H1 (cell line): ENCODE measurements around the gene TGFB2. TPM values are rescaled to one million over a fixed set of nuclear protein-coding genes. Genes with fewer than 3 reads are reported as not detected.
A peak's percentile ranks its signal among the peaks of the same experiment; 100 is the strongest.

Source experiments
- CTCF ChIA-PET: fragments of 300-600 bp; sonication (Branson Sonifier 250); formaldehyde crosslinking; loops from one replicate; lab custom pipeline; 2021; ENCODE audit not compliant: partially characterized antibody; lab: Charles Lee
- POLR2A ChIA-PET: fragments of 300-600 bp; sonication (Branson Sonifier 250); formaldehyde crosslinking; loops from one replicate; lab custom pipeline; 2021; ENCODE audit warnings: inconsistent platforms; ENCODE audit not compliant: partially characterized antibody; lab: Charles Lee
- DNase-seq, 2 experiments: peaks; one replicate each; pipeline versions ENCODE4 v3.0.0 to v3.0.0-alpha.2; 2010 to 2022; ENCODE audit warnings: low spot score in 2 of 2, low read depth in 1 of 2, mixed read lengths in 1 of 2
- FAIRE-seq: peaks from 2 replicates; lab custom pipeline; 2011; peaks lifted over from hg19 to GRCh38; lab: Jason Lieb, UNC
- H2AFZ ChIP-seq: 2 replicates; pipeline ENCODE4 v1.8.1; 2012; ENCODE audit warnings: low read length, inconsistent platforms
- H2AK5ac ChIP-seq: 2 replicates; pipeline ENCODE4 v1.6.1; 2013; ENCODE audit warnings: low read depth, low read length
- H2BK120ac ChIP-seq: replicated peaks from 2 replicates; pipeline ENCODE3; 2013; ENCODE audit warnings: low read depth, low read length, inconsistent platforms
- H2BK12ac ChIP-seq: 2 replicates; pipeline ENCODE4 v1.6.1; 2013; ENCODE audit warnings: low read depth, low read length
- H2BK15ac ChIP-seq: 2 replicates; pipeline ENCODE4 v1.6.1; 2013; ENCODE audit warnings: low read length
- H2BK20ac ChIP-seq: 2 replicates; pipeline ENCODE4 v1.6.1; 2013; ENCODE audit warnings: low read length
- H2BK5ac ChIP-seq: 2 replicates; pipeline ENCODE4 v1.6.1; 2013; ENCODE audit warnings: low read depth, low read length
- H3K14ac ChIP-seq: 2 replicates; pipeline ENCODE4 v1.6.1; 2013; ENCODE audit warnings: inconsistent platforms; ENCODE audit not compliant: insufficient read length
- H3K18ac ChIP-seq: 2 replicates; pipeline ENCODE4 v1.6.1; 2013; ENCODE audit warnings: low read length; ENCODE audit errors: extremely low read depth
- H3K23ac ChIP-seq: 2 replicates; pipeline ENCODE4 v1.6.1; 2013; ENCODE audit warnings: inconsistent platforms; ENCODE audit not compliant: insufficient read length
- H3K23me2 ChIP-seq: 2 replicates; pipeline ENCODE4 v1.6.1; 2013; ENCODE audit warnings: low read depth, low read length
- H3K27ac ChIP-seq: 2 replicates; pipeline ENCODE4 v1.6.1; 2011; ENCODE audit warnings: low read depth, low read length, inconsistent platforms
- H3K27me3 ChIP-seq, 4 experiments: replicated peaks in 1 of 4; 1 replicate in 1 of 4; 2 replicates in 3 of 4; pipeline versions ENCODE4 v1.6.1 to v1.8.1; 2011 to 2013; ENCODE audit warnings: low read length in 3 of 4, mild to moderate bottlenecking in 3 of 4, inconsistent platforms in 2 of 4, mixed read lengths in 2 of 4, moderate library complexity in 1 of 4; ENCODE audit not compliant: control insufficient read depth in 3 of 4, insufficient read depth in 3 of 4; ENCODE audit errors: extremely low read depth in 1 of 4
- H3K36me3 ChIP-seq, 4 experiments: 2 replicates each; pipeline versions ENCODE4 v1.6.1 to v1.8.1; 2011 to 2013; ENCODE audit warnings: mild to moderate bottlenecking in 4 of 4, low read length in 3 of 4, moderate library complexity in 2 of 4, control low read depth in 1 of 4, inconsistent platforms in 1 of 4; ENCODE audit not compliant: insufficient read depth in 4 of 4, control insufficient read depth in 2 of 4
- H3K4ac ChIP-seq: replicated peaks from 2 replicates; pipeline ENCODE3; 2013; ENCODE audit warnings: low read length, low read depth, mixed read lengths, inconsistent platforms; ENCODE audit not compliant: insufficient read length
- H3K4me1 ChIP-seq, 4 experiments: replicated peaks in 1 of 4; 1 replicate in 1 of 4; 2 replicates in 3 of 4; pipeline versions ENCODE4 v1.6.1 to v1.8.1; 2011 to 2013; ENCODE audit warnings: low read length in 3 of 4, inconsistent platforms in 2 of 4, mixed read lengths in 1 of 4; ENCODE audit not compliant: insufficient read depth in 4 of 4, control insufficient read depth in 3 of 4
- H3K4me2 ChIP-seq, 2 experiments: 2 replicates each; pipeline versions ENCODE4 v1.6.1 to v1.8.1; 2011 to 2013; ENCODE audit warnings: low read depth in 2 of 2, low read length in 2 of 2, control low read depth in 1 of 2, inconsistent platforms in 1 of 2, mild to moderate bottlenecking in 1 of 2; ENCODE audit not compliant: insufficient read depth in 1 of 2
- H3K4me3 ChIP-seq, 4 experiments: fragments of 200-600, 300-600 bp in 1 of 4; sonication (generic), shearing (Covaris generic), sonication (Bioruptor Twin) in 1 of 4; 2 replicates each; pipeline versions ENCODE4 v1.5.1 to v1.8.1; 2011 to 2016; ENCODE audit warnings: low read length in 4 of 4, low read depth in 3 of 4, control low read depth in 2 of 4, inconsistent platforms in 2 of 4, mild to moderate bottlenecking in 2 of 4, mixed read lengths in 1 of 4, moderate library complexity in 1 of 4; ENCODE audit not compliant: insufficient read depth in 2 of 4; ENCODE audit errors: extremely low read depth in 1 of 4
- H3K56ac ChIP-seq: replicated peaks from 2 replicates; pipeline ENCODE3; 2013; ENCODE audit warnings: low read depth, mild to moderate bottlenecking, mixed read lengths, low read length, inconsistent platforms; ENCODE audit not compliant: insufficient read length
- H3K79me1 ChIP-seq: 2 replicates; pipeline ENCODE4 v1.6.1; 2013; ENCODE audit warnings: low read depth, low read length, control low read depth
- H3K79me2 ChIP-seq, 2 experiments: 2 replicates each; pipeline versions ENCODE4 v1.6.1 to v1.8.1; 2012 to 2013; ENCODE audit warnings: low read length in 2 of 2, mild to moderate bottlenecking in 2 of 2, inconsistent platforms in 1 of 2; ENCODE audit not compliant: insufficient read depth in 2 of 2, control insufficient read depth in 1 of 2
- H3K9ac ChIP-seq, 4 experiments: replicated peaks in 1 of 4; 1 replicate in 1 of 4; 2 replicates in 3 of 4; pipeline versions ENCODE4 v1.6.1 to v1.8.1; 2011 to 2013; ENCODE audit warnings: low read depth in 3 of 4, low read length in 3 of 4, control low read depth in 2 of 4, mild to moderate bottlenecking in 2 of 4, moderate library complexity in 2 of 4, inconsistent platforms in 1 of 4; ENCODE audit errors: extremely low read depth in 1 of 4
- H3K9me3 ChIP-seq, 2 experiments: 2 replicates each; pipeline versions ENCODE4 v1.6.1 to v1.8.1; 2012 to 2013; ENCODE audit warnings: mild to moderate bottlenecking in 2 of 2, moderate library complexity in 2 of 2, control low read depth in 1 of 2, inconsistent platforms in 1 of 2, low read depth in 1 of 2, low read length in 1 of 2, mixed read lengths in 1 of 2; ENCODE audit not compliant: insufficient read depth in 2 of 2
- H4K20me1 ChIP-seq, 2 experiments: replicated peaks in 1 of 2; 2 replicates each; pipeline versions ENCODE3 to v1.8.1; 2011 to 2013; ENCODE audit warnings: inconsistent platforms in 2 of 2, low read length in 2 of 2, mild to moderate bottlenecking in 1 of 2; ENCODE audit not compliant: insufficient read depth in 2 of 2, control insufficient read depth in 1 of 2
- H4K5ac ChIP-seq: 2 replicates; pipeline ENCODE4 v1.6.1; 2013; ENCODE audit warnings: low read length, low read depth, mixed read lengths, inconsistent platforms; ENCODE audit not compliant: insufficient read length
- H4K8ac ChIP-seq: 2 replicates; pipeline ENCODE4 v1.8.0; 2013; ENCODE audit warnings: mild to moderate bottlenecking, moderate library complexity, low read length, inconsistent platforms; ENCODE audit not compliant: insufficient read depth; ENCODE audit errors: extremely low read depth
- H4K91ac ChIP-seq: replicated peaks from 2 replicates; pipeline ENCODE3; 2013; ENCODE audit warnings: low read length, mixed read lengths, inconsistent platforms; ENCODE audit not compliant: insufficient read length
- BCL11A ChIP-seq, 2 experiments: IDR thresholded peaks; one replicate each; pipeline ENCODE4 v1.6.1; 2011; ENCODE audit warnings: low read depth in 2 of 2, low read length in 2 of 2, mild to moderate bottlenecking in 2 of 2
- RAD21 ChIP-seq, 2 experiments: IDR thresholded peaks in 1 of 2; conservative IDR thresholded peaks in 1 of 2; 2 replicates each; pipeline ENCODE4 v1.6.1; 2011; ENCODE audit warnings: low read depth in 2 of 2, low read length in 2 of 2, improper control_type of control experiment in 1 of 2, inconsistent platforms in 1 of 2, mild to moderate bottlenecking in 1 of 2, moderate library complexity in 1 of 2
- SP1 ChIP-seq: IDR thresholded peaks from 2 replicates; pipeline ENCODE4 v1.6.1; 2011; ENCODE audit warnings: low read depth, low read length
- SP4 ChIP-seq: IDR thresholded peaks from 2 replicates; pipeline ENCODE4 v1.6.1; 2012; ENCODE audit warnings: low read length, inconsistent platforms
- WGBS, 2 experiments: shearing (Covaris generic) in 1 of 2; methylation state at CpG; one replicate each; pipeline versions ENCODE4 v1.1.6 to v1.1.7; 2013 to 2015; ENCODE audit warnings: low lambda C conversion rate in 2 of 2, mixed read lengths in 2 of 2, inconsistent platforms in 1 of 2, low coverage in 1 of 2, missing lambda C conversion rate in 1 of 2; ENCODE audit not compliant: insufficient replicate concordance in 2 of 2, insufficient coverage in 1 of 2, insufficient read length in 1 of 2; ENCODE audit errors: extremely low coverage in 1 of 2, missing lambda C conversion rate in 1 of 2; 5-methylcytosine and 5-hydroxymethylcytosine counted together
- polyA plus RNA-seq, 7 experiments: library from polyadenylated mRNA; depleted of rRNA in 3 of 7; stranded (reverse) in 5 of 7; unstranded in 2 of 7; fragments of >200 nt in 5 of 7; fragments of 200-250 nt in 2 of 7; gene quantifications; 1 replicate in 5 of 7; 2 replicates in 1 of 7; 4 replicates in 1 of 7; pipeline versions ENCODE4 v1.2.1 to v1.2.3, GENCODE V29; 2011 to 2013; ENCODE audit warnings: missing spikeins in 2 of 7, mixed read lengths in 2 of 7
- total RNA-seq: library from RNA; stranded (reverse); fragmentation: NEBNext Ultra II Directional; extraction: Animal tissue kit (Norgen Biotek cat#: 25700); gene quantifications from 2 replicates; pipeline ENCODE4 v1.2.1, GENCODE V29; 2021
- TF ChIP-seq, protein P1 (sequence below), 3 experiments: IDR thresholded peaks; 1 replicate in 2 of 3; 2 replicates in 1 of 3; pipeline versions ENCODE4 v1.5.1 to v1.6.1; 2011; ENCODE audit warnings: low read length in 3 of 3, mild to moderate bottlenecking in 3 of 3, inconsistent platforms in 2 of 3, low read depth in 1 of 3, moderate library complexity in 1 of 3; ENCODE audit not compliant: insufficient read depth in 1 of 3; ENCODE audit errors: control extremely low read depth in 1 of 3

TGFB2 gene
- total and polyA plus RNA-seq, 2 of the 8 experiments (the other 6 are each of a cell fraction or from before 2014, with no cell fraction given) = 0.26 to 0.84 TPM

DNA sequence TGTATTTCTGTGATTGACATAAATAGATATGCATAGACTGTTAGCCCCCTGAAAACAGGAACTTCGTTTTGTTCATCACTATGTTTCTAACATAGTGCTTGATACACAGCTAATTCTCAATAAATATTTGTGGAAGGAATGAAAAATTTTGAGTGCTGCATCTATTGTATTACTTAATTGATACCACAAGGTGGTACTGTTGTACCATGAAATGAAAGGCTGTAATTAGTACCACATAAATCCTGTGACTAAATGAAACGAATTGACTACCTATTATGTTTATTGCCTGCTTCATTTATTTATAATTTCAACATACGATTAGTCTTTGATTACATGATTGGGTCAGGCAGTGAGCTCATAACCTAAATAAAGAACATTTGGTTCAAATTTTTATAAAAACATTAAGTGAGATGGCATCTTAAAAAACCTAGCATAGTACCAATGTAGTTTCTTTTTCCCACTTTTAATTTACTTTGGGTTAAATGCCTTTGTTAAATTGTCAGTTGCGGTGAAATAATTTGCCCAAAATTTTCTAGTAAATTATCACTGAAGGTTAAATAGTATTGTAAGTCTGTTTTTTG lies 15.0 kb upstream of the TGFB2 start:
- Histone ChIP-seq H3K4ac (no peak overlapping the region), H3K56ac (no peak overlapping the region), H2AK5ac (no peak overlapping the region), H4K5ac (no peak overlapping the region), H2BK15ac (no peak overlapping the region), H3K36me3 (peaks cover 0 to 6% (median 2%) of the 10 kb centered on the region in 4 experiments; a peak in 2 of 8 replicates), H4K20me1 (no peaks in the 10 kb centered on the region), H2BK12ac (no peak overlapping the region), H2BK20ac (no peak overlapping the region), H3K27me3 (no peaks in the 10 kb centered on the region), H3K14ac (no peak overlapping the region), H3K9ac (no peak overlapping the region), H3K4me1 (no peaks in the 10 kb centered on the region), H3K27ac (no peak overlapping the region), H2AFZ (no peak overlapping the region), H3K23me2 (no peaks in the 10 kb centered on the region), H4K8ac (no peak overlapping the region), H2BK5ac (no peak overlapping the region), H2BK120ac (no peak overlapping the region), H4K91ac (no peak overlapping the region), H3K79me2 (peaks cover 0 to 8% of the 10 kb centered on the region in 2 experiments; a peak in 2 of 4 replicates), H3K4me3 (no peak overlapping the region), H3K4me2 (no peak overlapping the region), H3K79me1 (no peaks in the 10 kb centered on the region), H3K18ac (no peak overlapping the region), H3K9me3 (no peaks in the 10 kb centered on the region), H3K23ac (no peak overlapping the region)
- ChIA-PET CTCF (interaction anchor here (0.6 to 3.6 kb wide), 30 partner anchors 9 to 1793 kb away, joined by 3 to 25 read pairs (median 4); partner anchors contain the start of gene TGFB2), POLR2A (no interaction called here)
- no peak for DNase-seq
- no peak for TF ChIP-seq BCL11A (IDR thresholded peaks at IDR 0.05; ENCODE audit: low read depth in 2 of 2, low read length in 2 of 2)
- no peak for TF ChIP-seq SP1
- TF ChIP-seq RAD21 (IDR thresholded peaks at IDR 0.05 in 1 of 2, conservative IDR thresholded peaks at IDR 0.05 in 1 of 2; ENCODE audit: low read depth in 2 of 2, low read length in 2 of 2) = peak; percentile 58 to 77
- TF ChIP-seq SP4 = no peak
- TF ChIP-seq, protein P1, sequence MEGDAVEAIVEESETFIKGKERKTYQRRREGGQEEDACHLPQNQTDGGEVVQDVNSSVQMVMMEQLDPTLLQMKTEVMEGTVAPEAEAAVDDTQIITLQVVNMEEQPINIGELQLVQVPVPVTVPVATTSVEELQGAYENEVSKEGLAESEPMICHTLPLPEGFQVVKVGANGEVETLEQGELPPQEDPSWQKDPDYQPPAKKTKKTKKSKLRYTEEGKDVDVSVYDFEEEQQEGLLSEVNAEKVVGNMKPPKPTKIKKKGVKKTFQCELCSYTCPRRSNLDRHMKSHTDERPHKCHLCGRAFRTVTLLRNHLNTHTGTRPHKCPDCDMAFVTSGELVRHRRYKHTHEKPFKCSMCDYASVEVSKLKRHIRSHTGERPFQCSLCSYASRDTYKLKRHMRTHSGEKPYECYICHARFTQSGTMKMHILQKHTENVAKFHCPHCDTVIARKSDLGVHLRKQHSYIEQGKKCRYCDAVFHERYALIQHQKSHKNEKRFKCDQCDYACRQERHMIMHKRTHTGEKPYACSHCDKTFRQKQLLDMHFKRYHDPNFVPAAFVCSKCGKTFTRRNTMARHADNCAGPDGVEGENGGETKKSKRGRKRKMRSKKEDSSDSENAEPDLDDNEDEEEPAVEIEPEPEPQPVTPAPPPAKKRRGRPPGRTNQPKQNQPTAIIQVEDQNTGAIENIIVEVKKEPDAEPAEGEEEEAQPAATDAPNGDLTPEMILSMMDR (IDR thresholded peaks at IDR 0.05; ENCODE audit: control extremely low read depth in 1 of 3, insufficient read depth in 1 of 3, low read depth in 1 of 3, low read length in 3 of 3) = peak in 1 of 3 experiments; percentile 42; a peak in 2 of 4 replicates
- no peak for FAIRE-seq
- 64% methylated on average over 4 of the region's 4 CpGs; no CpG with 5 or more reads in 1 of the 2 experiments for WGBS, 2 experiments
